Natural killer cell (primary cell): ENCODE measurements around the gene SLC2A3. TPM values are rescaled to one million over a fixed set of nuclear protein-coding genes. Genes with fewer than 3 reads are reported as not detected.

Experiments
- ATAC-seq, 3 donors: fragments of 150-1000 bp in 2 of 3; fragments of 200-7000 bp in 1 of 3; cut with Tn5 transposase; 1 replicate in 1 of 3; 2 replicates in 2 of 3; pipeline ENCODE4 v1.10.0; 2021; ENCODE audit warnings: mild to moderate bottlenecking in 2 of 3, moderate library complexity in 2 of 3
- DNase-seq, 2 donors: peaks; one replicate each; pipeline versions ENCODE4 v3.0.0 to v3.0.0-alpha.2; 2013 to 2021; ENCODE audit warnings: mixed read lengths in 1 of 2
- H3K27ac ChIP-seq: one replicate; pipeline ENCODE4 v1.5.1; 2013; ENCODE audit warnings: mild to moderate bottlenecking, low read length
- H3K27me3 ChIP-seq: one replicate; pipeline ENCODE4 v1.6.1; 2013; ENCODE audit warnings: low read length; ENCODE audit not compliant: control insufficient read depth, insufficient read depth
- H3K36me3 ChIP-seq: one replicate; pipeline ENCODE4 v1.6.1; 2013; ENCODE audit warnings: low read length; ENCODE audit not compliant: control insufficient read depth, insufficient read depth
- H3K4me1 ChIP-seq: one replicate; pipeline ENCODE4 v1.6.1; 2013; ENCODE audit warnings: low read length; ENCODE audit not compliant: control insufficient read depth, insufficient read depth
- H3K4me3 ChIP-seq: one replicate; pipeline ENCODE4 v1.5.1; 2013; ENCODE audit warnings: low read length
- H3K9me3 ChIP-seq: one replicate; pipeline ENCODE4 v1.6.1; 2013; ENCODE audit warnings: low read length; ENCODE audit not compliant: control insufficient read depth, insufficient read depth
- H3K27ac Mint-ChIP-seq, 2 donors: one replicate each; pipeline ENCODE4 v1.8.0; 2022; ENCODE audit warnings: mild to moderate bottlenecking in 2 of 2, mixed read lengths in 2 of 2, moderate library complexity in 1 of 2
- H3K27me3 Mint-ChIP-seq, 2 donors: one replicate each; pipeline ENCODE4 v1.8.0; 2022; ENCODE audit warnings: low read depth in 2 of 2, mixed read lengths in 2 of 2
- H3K36me3 Mint-ChIP-seq: one replicate; pipeline ENCODE4 v1.8.0; 2022; ENCODE audit warnings: mixed read lengths
- H3K4me1 Mint-ChIP-seq, 2 donors: one replicate each; pipeline ENCODE4 v1.8.0; 2022; ENCODE audit warnings: mixed read lengths in 2 of 2
- H3K4me3 Mint-ChIP-seq: one replicate; pipeline ENCODE4 v1.8.0; 2022; ENCODE audit warnings: mild to moderate bottlenecking, moderate library complexity, mixed read lengths
- H3K9me3 Mint-ChIP-seq, 2 donors: one replicate each; pipeline ENCODE4 v1.8.0; 2022; ENCODE audit warnings: mixed read lengths in 2 of 2
- WGBS: methylation state at CpG from one replicate; pipeline ENCODE4 v1.1.7; 2013; ENCODE audit warnings: missing lambda C conversion rate; ENCODE audit not compliant: insufficient coverage; 5-methylcytosine and 5-hydroxymethylcytosine counted together
- intact Hi-C: fragments of 100-400 bp; cut with micrococcal nuclease; formaldehyde crosslinking; loops from one replicate; pipeline ENCODE4 v1.14.2; 2022
- total RNA-seq, 4 donors: library from RNA; stranded (reverse); fragments of 120-200 nt in 1 of 4; gene quantifications; one replicate each; pipeline versions ENCODE4 v1.2.3 to v1.2.4, GENCODE V29; 2013 to 2022
- TF ChIP-seq, protein P1 (sequence below): fragments of 200-600 bp; IDR thresholded peaks from one replicate; pipeline ENCODE4 v1.8.0; 2022; ENCODE audit warnings: antibody characterized with exemption

SLC2A3 gene
- total RNA-seq, 3 donors from 2014 or later (not counting 1 experiment from before 2014, with no cell fraction given) = 406 to 534 (median 427) TPM

DNA sequence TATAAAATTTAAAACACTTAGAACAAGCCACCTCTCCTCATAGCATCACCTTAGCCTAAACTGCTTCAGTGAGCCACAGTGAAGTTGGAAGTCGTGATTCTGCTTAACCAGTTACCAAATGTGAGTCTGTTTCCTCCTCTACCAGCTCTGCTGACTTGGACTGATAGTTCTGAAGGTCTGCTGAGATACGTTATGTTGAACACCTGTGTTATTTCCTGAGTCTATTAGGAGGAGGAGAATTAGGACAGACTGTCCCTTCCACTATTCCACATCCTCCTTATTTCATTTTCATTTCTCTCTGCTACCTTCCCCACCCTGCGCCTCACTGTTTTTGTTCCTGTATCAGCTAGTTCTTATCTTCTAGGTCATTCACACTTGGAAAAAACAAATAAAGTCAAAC is 65.7 kb downstream of the SLC2A3 start:
- Histone ChIP-seq H3K36me3 (no peaks in the 10 kb centered on the region), H3K9me3 (no peaks in the 10 kb centered on the region), H3K27ac (no peak overlapping the region), H3K4me1 (peaks cover 11% of the 10 kb centered on the region), H3K4me3 (no peak overlapping the region), H3K27me3 (peaks cover 26% of the 10 kb centered on the region)
- no peaks in the 10 kb centered on the region for H3K9me3 Mint-ChIP-seq
- intact Hi-C loops = no loop called here
- no peaks in the 10 kb centered on the region for H3K4me1 Mint-ChIP-seq
- TF ChIP-seq, protein P1, sequence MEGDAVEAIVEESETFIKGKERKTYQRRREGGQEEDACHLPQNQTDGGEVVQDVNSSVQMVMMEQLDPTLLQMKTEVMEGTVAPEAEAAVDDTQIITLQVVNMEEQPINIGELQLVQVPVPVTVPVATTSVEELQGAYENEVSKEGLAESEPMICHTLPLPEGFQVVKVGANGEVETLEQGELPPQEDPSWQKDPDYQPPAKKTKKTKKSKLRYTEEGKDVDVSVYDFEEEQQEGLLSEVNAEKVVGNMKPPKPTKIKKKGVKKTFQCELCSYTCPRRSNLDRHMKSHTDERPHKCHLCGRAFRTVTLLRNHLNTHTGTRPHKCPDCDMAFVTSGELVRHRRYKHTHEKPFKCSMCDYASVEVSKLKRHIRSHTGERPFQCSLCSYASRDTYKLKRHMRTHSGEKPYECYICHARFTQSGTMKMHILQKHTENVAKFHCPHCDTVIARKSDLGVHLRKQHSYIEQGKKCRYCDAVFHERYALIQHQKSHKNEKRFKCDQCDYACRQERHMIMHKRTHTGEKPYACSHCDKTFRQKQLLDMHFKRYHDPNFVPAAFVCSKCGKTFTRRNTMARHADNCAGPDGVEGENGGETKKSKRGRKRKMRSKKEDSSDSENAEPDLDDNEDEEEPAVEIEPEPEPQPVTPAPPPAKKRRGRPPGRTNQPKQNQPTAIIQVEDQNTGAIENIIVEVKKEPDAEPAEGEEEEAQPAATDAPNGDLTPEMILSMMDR = no peak
- peaks cover 31 to 36% of the 10 kb centered on the region in 2 donors for H3K27me3 Mint-ChIP-seq
- DNase-seq (no peak), ATAC-seq (no peak)
- no peak overlapping the region for H3K4me3 Mint-ChIP-seq
- H3K36me3 Mint-ChIP-seq = no peaks in the 10 kb centered on the region
- H3K27ac Mint-ChIP-seq = no peak overlapping the region
- WGBS = 72% methylated on average over 2 of the region's 3 CpGs

Other genes starting within 250 kb of the SLC2A3 start
- gene GDF3, start 240.4 kb downstream of the SLC2A3 start, total RNA-seq = not detected
- gene DPPA3, start 224.8 kb downstream of the SLC2A3 start, total RNA-seq = not detected
- under 1 TPM in 1 of 3 donors, not detected in 2; 0.54 TPM for gene CLEC4C, start 188.8 kb downstream of the SLC2A3 start, total RNA-seq
- not detected for gene NANOGNB, start 171.0 kb downstream of the SLC2A3 start, total RNA-seq
- gene NANOG, start 146.8 kb downstream of the SLC2A3 start, total RNA-seq = not detected
- 1 to 10 TPM in 1 of 3 donors, under 1 TPM in 2; 0.12 to 7.9 (median 0.25) TPM for gene SLC2A14, start 63.3 kb downstream of the SLC2A3 start, total RNA-seq
- gene FOXJ2, start 96.5 kb upstream of the SLC2A3 start, total RNA-seq = 10 to 100 TPM; 27.8 to 28.5 (median 28.4) TPM
- 10 to 100 TPM in 2 of 3 donors, 1 to 10 TPM in 1; 9.5 to 16.9 (median 13.0) TPM for gene C3AR1, start 130.2 kb upstream of the SLC2A3 start, total RNA-seq
- 100 to 1,000 TPM; 100 to 122 (median 115) TPM for gene NECAP1, start 146.1 kb upstream of the SLC2A3 start, total RNA-seq
- 1 to 10 TPM; 1.6 to 6.9 (median 1.7) TPM for gene CLEC4A, start 187.4 kb upstream of the SLC2A3 start, total RNA-seq
- gene ZNF705A, start 220.8 kb upstream of the SLC2A3 start, total RNA-seq = not detected